ENCODE measurements around the gene PIK3R1.

Gene PIK3R1

DNA sequence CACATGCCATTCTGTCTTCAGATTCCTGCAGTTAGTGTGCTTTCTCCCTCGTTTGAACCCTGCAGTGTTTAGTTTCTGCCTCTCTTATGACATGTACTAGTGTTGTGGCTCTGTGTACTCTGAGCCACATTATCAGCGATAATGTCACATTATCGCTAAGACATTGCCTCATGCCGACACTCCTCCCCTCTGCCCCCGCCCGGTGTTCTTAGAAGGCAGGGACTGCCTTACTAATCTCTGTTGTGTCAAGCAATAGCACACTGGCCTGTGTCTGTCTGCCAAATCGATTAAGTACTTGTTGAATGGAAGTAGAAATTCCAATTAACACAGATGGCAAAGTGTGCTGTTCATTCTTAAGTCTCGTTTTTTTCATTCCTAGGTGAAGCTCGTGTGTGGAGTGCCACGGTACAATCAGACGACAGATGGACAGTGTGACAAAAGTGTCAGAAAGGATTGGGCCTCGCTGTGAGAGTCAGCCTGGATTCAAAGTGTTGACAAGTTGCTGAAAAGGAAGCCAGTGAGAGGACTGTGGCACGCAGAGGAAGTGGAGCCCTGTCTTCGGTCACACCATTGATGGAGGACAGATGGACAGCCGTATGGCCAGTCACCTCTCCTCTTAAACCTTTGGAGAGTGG is 10.5 kb downstream of the PIK3R1 start:
- Histone ChIP-seq H3K9me3 (ENCODE audit: insufficient read depth, low read length) (no peaks in the 10 kb centered on the region), H4K20me1 (ENCODE audit: insufficient read depth, low read length) (peaks cover 78% of the 10 kb centered on the region), H3K36me3 (replicated peaks; ENCODE audit: low read depth, low read length) (peaks cover 24% of the 10 kb centered on the region), H3K4me2 (ENCODE audit: low read length) (no peak overlapping the region), H3K4me3 (ENCODE audit: low read length) (no peak overlapping the region), H3K27ac (ENCODE audit: low read length) (no peak overlapping the region), H3K9ac (ENCODE audit: low read length) (no peak overlapping the region), H3K27me3 (ENCODE audit: low read depth, low read length) (no peaks in the 10 kb centered on the region), H2AFZ (ENCODE audit: low read depth, low read length) (no peak overlapping the region), H3K4me1 (ENCODE audit: low read length) (peaks cover 10% of the 10 kb centered on the region), H3K79me2 (ENCODE audit: low read length) (peaks cover 22% of the 10 kb centered on the region)
- no peak for TF ChIP-seq EZH2phosphoT487 (IDR thresholded peaks at IDR 0.05; ENCODE audit: low read depth)
- TF ChIP-seq, protein P1, sequence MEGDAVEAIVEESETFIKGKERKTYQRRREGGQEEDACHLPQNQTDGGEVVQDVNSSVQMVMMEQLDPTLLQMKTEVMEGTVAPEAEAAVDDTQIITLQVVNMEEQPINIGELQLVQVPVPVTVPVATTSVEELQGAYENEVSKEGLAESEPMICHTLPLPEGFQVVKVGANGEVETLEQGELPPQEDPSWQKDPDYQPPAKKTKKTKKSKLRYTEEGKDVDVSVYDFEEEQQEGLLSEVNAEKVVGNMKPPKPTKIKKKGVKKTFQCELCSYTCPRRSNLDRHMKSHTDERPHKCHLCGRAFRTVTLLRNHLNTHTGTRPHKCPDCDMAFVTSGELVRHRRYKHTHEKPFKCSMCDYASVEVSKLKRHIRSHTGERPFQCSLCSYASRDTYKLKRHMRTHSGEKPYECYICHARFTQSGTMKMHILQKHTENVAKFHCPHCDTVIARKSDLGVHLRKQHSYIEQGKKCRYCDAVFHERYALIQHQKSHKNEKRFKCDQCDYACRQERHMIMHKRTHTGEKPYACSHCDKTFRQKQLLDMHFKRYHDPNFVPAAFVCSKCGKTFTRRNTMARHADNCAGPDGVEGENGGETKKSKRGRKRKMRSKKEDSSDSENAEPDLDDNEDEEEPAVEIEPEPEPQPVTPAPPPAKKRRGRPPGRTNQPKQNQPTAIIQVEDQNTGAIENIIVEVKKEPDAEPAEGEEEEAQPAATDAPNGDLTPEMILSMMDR (IDR thresholded peaks at IDR 0.05; ENCODE audit: low read depth, low read length) = no peak

DNA sequence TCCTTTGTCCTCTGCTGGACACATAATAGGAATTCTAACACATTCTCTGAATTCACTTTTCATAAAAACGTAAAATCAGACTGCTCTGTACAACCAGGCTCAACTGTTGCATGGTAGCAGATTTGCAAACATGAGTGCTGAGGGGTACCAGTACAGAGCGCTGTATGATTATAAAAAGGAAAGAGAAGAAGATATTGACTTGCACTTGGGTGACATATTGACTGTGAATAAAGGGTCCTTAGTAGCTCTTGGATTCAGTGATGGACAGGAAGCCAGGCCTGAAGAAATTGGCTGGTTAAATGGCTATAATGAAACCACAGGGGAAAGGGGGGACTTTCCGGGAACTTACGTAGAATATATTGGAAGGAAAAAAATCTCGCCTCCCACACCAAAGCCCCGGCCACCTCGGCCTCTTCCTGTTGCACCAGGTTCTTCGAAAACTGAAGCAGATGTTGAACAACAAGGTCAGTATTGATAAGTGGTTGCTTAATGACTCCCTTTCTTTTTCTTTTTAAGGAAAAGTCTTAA is 11.1 kb downstream of the PIK3R1 start:
- H3K79me2 ChIP-seq (ENCODE audit: low read length) = peaks cover 19% of the 10 kb centered on the region
- H3K9me3 ChIP-seq (ENCODE audit: insufficient read depth, low read length) = no peaks in the 10 kb centered on the region
- peaks cover 81% of the 10 kb centered on the region for H4K20me1 ChIP-seq (ENCODE audit: insufficient read depth, low read length)
- H3K36me3 ChIP-seq (replicated peaks; ENCODE audit: low read depth, low read length) = peaks cover 20% of the 10 kb centered on the region
- H3K9ac ChIP-seq (ENCODE audit: low read length) = no peak overlapping the region
- H2AFZ ChIP-seq (ENCODE audit: low read depth, low read length) = no peak overlapping the region
- no peak overlapping the region for H3K4me3 ChIP-seq (ENCODE audit: low read length)
- no peaks in the 10 kb centered on the region for H3K27me3 ChIP-seq (ENCODE audit: low read depth, low read length)
- no peak overlapping the region for H3K27ac ChIP-seq (ENCODE audit: low read length)
- no peak overlapping the region for H3K4me2 ChIP-seq (ENCODE audit: low read length)
- peaks cover 10% of the 10 kb centered on the region for H3K4me1 ChIP-seq (ENCODE audit: low read length)
- TF ChIP-seq, protein P1 (IDR thresholded peaks at IDR 0.05; ENCODE audit: low read depth, low read length) = no peak
- TF ChIP-seq EZH2phosphoT487 (IDR thresholded peaks at IDR 0.05; ENCODE audit: low read depth) = no peak

DNA sequence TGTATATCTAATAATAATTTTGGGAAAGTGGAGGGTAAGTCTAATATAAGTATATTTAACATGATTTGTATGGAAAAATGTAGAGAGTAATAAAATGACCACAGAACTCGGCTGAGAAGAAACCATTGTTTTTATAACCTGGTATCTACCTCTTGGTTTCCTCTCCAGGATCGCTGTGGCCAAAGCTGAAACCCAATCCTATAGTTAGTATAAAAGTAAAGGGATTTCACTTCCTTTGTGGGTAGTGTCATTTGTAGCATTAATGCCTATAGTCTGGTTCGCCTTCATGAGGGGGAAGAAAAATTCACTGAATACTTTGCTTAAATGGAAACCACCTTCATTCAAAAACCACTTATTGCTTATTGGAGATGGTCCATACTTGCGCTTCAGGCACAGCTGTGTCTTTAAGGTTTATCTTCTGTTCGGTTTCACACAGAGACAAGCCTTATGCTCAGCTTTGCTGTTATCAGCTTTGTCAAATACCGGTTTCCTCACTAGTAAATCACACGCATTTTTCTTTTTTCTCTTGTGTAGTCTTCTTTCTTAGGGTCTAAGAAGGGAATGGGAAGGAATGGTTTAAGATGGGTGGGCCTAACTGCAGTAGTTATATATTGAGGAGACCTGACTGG is 12.1 kb downstream of the PIK3R1 start:
- no peaks in the 10 kb centered on the region for H3K27me3 ChIP-seq (ENCODE audit: low read depth, low read length)
- H4K20me1 ChIP-seq (ENCODE audit: insufficient read depth, low read length) = peaks cover 80% of the 10 kb centered on the region
- H3K4me2 ChIP-seq (ENCODE audit: low read length) = peak overlapping the region; percentile 26; the same call in 1 of the 2 replicates
- H3K79me2 ChIP-seq (ENCODE audit: low read length) = peaks cover 12% of the 10 kb centered on the region; the same call in 1 of the 2 replicates
- H3K4me1 ChIP-seq (ENCODE audit: low read length) = peaks cover 10% of the 10 kb centered on the region
- H3K36me3 ChIP-seq (replicated peaks; ENCODE audit: low read depth, low read length) = peaks cover 20% of the 10 kb centered on the region
- no peak overlapping the region for H3K9ac ChIP-seq (ENCODE audit: low read length)
- no peaks in the 10 kb centered on the region for H3K9me3 ChIP-seq (ENCODE audit: insufficient read depth, low read length)
- no peak overlapping the region for H3K4me3 ChIP-seq (ENCODE audit: low read length)
- TF ChIP-seq, protein P1 (IDR thresholded peaks at IDR 0.05; ENCODE audit: low read depth, low read length) = no peak
- H2AFZ ChIP-seq (ENCODE audit: low read depth, low read length) = no peak overlapping the region
- no peak overlapping the region for H3K27ac ChIP-seq (ENCODE audit: low read length)

DNA sequence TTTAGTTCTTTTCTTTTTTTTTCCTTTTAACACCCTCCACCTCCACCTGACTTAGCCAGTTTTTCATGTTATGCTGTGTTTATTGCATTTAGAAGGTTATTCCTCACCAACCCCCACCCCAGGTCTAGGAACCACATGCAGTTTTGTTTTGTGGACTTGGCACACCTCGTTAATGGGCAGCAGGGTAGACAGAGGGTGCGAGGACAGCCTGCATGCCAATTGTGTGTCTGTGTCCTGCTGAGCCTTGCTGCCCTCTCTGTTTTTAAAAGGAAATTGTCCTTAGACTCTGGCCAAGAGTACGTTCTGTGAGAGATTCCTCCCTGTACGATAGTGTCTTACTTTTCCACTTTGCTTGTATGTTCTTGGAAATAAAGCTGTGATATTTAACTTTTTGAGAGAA is 13.9 kb downstream of the PIK3R1 start:
- Histone ChIP-seq H3K79me2 (ENCODE audit: low read length) (peaks cover 14% of the 10 kb centered on the region; the same call in 1 of the 2 replicates), H4K20me1 (ENCODE audit: insufficient read depth, low read length) (peaks cover 73% of the 10 kb centered on the region)
- no peak for TF ChIP-seq EZH2phosphoT487 (IDR thresholded peaks at IDR 0.05; ENCODE audit: low read depth)
- TF ChIP-seq, protein P1 (IDR thresholded peaks at IDR 0.05; ENCODE audit: low read depth, low read length) = no peak

More for the DNA sequence above, 13.9 kb downstream of the PIK3R1 start:
- no peaks in the 10 kb centered on the region for H3K27me3 ChIP-seq (ENCODE audit: low read depth, low read length)
- no peak overlapping the region for H2AFZ ChIP-seq (ENCODE audit: low read depth, low read length)
- H3K36me3 ChIP-seq (replicated peaks; ENCODE audit: low read depth, low read length) = peaks cover 20% of the 10 kb centered on the region
- H3K9me3 ChIP-seq (ENCODE audit: insufficient read depth, low read length) = no peaks in the 10 kb centered on the region
- peaks cover 10% of the 10 kb centered on the region for H3K4me1 ChIP-seq (ENCODE audit: low read length)
- H3K27ac ChIP-seq (ENCODE audit: low read length) = no peak overlapping the region
- H3K9ac ChIP-seq (ENCODE audit: low read length) = no peak overlapping the region
- H3K4me3 ChIP-seq (ENCODE audit: low read length) = no peak overlapping the region
- no peak overlapping the region for H3K4me2 ChIP-seq (ENCODE audit: low read length)
